ENCODE measurements around the gene KCNJ3.

DNA sequence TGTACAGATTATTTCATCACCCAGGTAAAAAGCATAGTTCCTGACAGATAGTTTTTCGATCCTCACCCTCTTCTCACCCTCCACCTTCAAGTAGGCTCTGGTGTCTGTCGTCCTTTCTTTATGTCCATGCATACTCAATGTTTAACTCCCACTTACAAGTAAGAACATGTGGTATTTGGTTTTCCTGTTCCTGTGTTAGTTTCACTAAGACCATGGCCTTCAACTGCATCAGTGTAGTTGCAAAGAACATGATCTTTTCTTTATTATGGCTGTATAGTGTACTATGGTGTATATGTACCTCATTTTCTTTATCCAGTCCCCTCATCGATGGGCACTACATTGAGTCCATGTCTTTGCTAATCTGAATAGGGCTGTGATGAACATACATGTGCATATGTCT lies 184.2 kb downstream of the KCNJ3 start:
- TF ChIP-seq, protein P1, sequence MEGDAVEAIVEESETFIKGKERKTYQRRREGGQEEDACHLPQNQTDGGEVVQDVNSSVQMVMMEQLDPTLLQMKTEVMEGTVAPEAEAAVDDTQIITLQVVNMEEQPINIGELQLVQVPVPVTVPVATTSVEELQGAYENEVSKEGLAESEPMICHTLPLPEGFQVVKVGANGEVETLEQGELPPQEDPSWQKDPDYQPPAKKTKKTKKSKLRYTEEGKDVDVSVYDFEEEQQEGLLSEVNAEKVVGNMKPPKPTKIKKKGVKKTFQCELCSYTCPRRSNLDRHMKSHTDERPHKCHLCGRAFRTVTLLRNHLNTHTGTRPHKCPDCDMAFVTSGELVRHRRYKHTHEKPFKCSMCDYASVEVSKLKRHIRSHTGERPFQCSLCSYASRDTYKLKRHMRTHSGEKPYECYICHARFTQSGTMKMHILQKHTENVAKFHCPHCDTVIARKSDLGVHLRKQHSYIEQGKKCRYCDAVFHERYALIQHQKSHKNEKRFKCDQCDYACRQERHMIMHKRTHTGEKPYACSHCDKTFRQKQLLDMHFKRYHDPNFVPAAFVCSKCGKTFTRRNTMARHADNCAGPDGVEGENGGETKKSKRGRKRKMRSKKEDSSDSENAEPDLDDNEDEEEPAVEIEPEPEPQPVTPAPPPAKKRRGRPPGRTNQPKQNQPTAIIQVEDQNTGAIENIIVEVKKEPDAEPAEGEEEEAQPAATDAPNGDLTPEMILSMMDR (IDR thresholded peaks at IDR 0.05) = no peak
- no peak for TF ChIP-seq POLR2A (IDR thresholded peaks at IDR 0.05)
